GM21619 (cell line): Measurements from ENCODE around the gene COX7C.
A peak's percentile ranks its signal among the peaks of the same experiment; 100 is the strongest.
"Not testable (repeated sequence)": the region's sequence is repeated elsewhere in the genome, so short reads cannot be mapped to it uniquely, and the experiment has no call there.

ENCODE experiments used
- ATAC-seq: cut with Tn5 transposase; IDR thresholded peaks from one replicate; pipeline ENCODE4 v1.9.1; 2021; ENCODE audit not compliant: unreplicated experiment

The COX7C gene

GRCh38 chr5:86617756-86618576 lies at the start of gene COX7C:
TSS of gene COX7C (plus strand) at chr5:86617941. CDS start at chr5:86618056, 115 bp downstream.
- peak; percentile 98 for ATAC-seq

GRCh38 chr5:86569522-86570426 lies 48.0 kb upstream of the COX7C start:
- ATAC-seq, result not testable (repeated sequence)

GRCh38 chr5:86570427-86571083 lies 47.2 kb upstream of the COX7C start:
- no peak for ATAC-seq

GRCh38 chr5:86571109-86571508 lies 46.6 kb upstream of the COX7C start:
- ATAC-seq, result not testable (repeated sequence)

GRCh38 chr5:86572825-86573517 lies 44.8 kb upstream of the COX7C start:
- no peak for ATAC-seq

GRCh38 chr5:86579502-86579901 lies 38.2 kb upstream of the COX7C start:
- no peak for ATAC-seq

GRCh38 chr5:86596476-86596875 lies 21.3 kb upstream of the COX7C start:
- ATAC-seq, result no peak

- ATAC-seq, result no peak
These were observed 11.9 kb upstream of the COX7C start for GRCh38 chr5:86605881-86606280.

GRCh38 chr5:86613455-86613854 lies 4.3 kb upstream of the COX7C start:
- ATAC-seq, result no peak

GRCh38 chr5:86617309-86617755 lies 409 bp upstream of the COX7C start:
- ATAC-seq, result no peak

GRCh38 chr5:86623785-86624483 lies 6.2 kb downstream of the COX7C start:
- no peak for ATAC-seq

- ATAC-seq, result no peak
These were observed 7.4 kb downstream of the COX7C start for GRCh38 chr5:86625148-86625547.

- ATAC-seq, result no peak
These were observed 8.4 kb downstream of the COX7C start for GRCh38 chr5:86626149-86626548.

- ATAC-seq, result no peak
These were observed 13.4 kb downstream of the COX7C start for GRCh38 chr5:86631165-86631564.

GRCh38 chr5:86640998-86641397 lies 23.3 kb downstream of the COX7C start:
- no peak for ATAC-seq

GRCh38 chr5:86644843-86645242 lies 27.1 kb downstream of the COX7C start:
- no peak for ATAC-seq

GRCh38 chr5:86645885-86646284 lies 28.1 kb downstream of the COX7C start:
- ATAC-seq, result no peak

GRCh38 chr5:86646671-86647070 lies 28.9 kb downstream of the COX7C start:
- ATAC-seq, result no peak

GRCh38 chr5:86649832-86650505 lies 32.2 kb downstream of the COX7C start:
- ATAC-seq, result no peak
